SJCRH30 (cell line): ENCODE measurements around the gene NACC2. TPM values are rescaled to one million over a fixed set of nuclear protein-coding genes. Genes with fewer than 3 reads are reported as not detected.
A peak's percentile ranks its signal among the peaks of the same experiment; 100 is the strongest.

ENCODE experiments used
- DNase-seq, 2 experiments: peaks; one replicate each; pipeline ENCODE4 v3.0.0-alpha.2; 2015 to 2020
- H3K27ac ChIP-seq: fragments of 250-450 bp; sonication (Bioruptor Pico); 2 replicates; pipeline ENCODE4 v1.5.1; 2020; ENCODE audit warnings: mild to moderate bottlenecking, moderate library complexity
- H3K27me3 ChIP-seq: fragments of 250-450 bp; sonication (Bioruptor Pico); 2 replicates; pipeline ENCODE4 v1.5.1; 2020; ENCODE audit warnings: mild to moderate bottlenecking, moderate library complexity
- H3K36me3 ChIP-seq: fragments of 250-450 bp; sonication (Bioruptor Pico); 2 replicates; pipeline ENCODE4 v1.5.1; 2020; ENCODE audit warnings: mild to moderate bottlenecking, moderate library complexity
- H3K4me1 ChIP-seq: fragments of 250-450 bp; sonication (Bioruptor Pico); 2 replicates; pipeline ENCODE4 v1.5.1; 2020; ENCODE audit warnings: mild to moderate bottlenecking, moderate library complexity
- H3K4me3 ChIP-seq: fragments of 250-450 bp; sonication (Bioruptor Pico); 2 replicates; pipeline ENCODE4 v1.5.1; 2020; ENCODE audit warnings: mild to moderate bottlenecking, moderate library complexity
- H3K9me3 ChIP-seq: fragments of 250-450 bp; sonication (Bioruptor Pico); replicated peaks from 2 replicates; pipeline ENCODE4 v1.5.1; 2020; ENCODE audit warnings: mild to moderate bottlenecking, moderate library complexity
- total RNA-seq: library from RNA; depleted of rRNA; stranded (reverse); fragments of >200 nt; shearing (Covaris generic); gene quantifications from 2 replicates; pipeline ENCODE4 v1.2.3, GENCODE V29; 2014

Gene NACC2
- total RNA-seq, 1 experiment from 2014 or later: 4.4 TPM

DNA sequence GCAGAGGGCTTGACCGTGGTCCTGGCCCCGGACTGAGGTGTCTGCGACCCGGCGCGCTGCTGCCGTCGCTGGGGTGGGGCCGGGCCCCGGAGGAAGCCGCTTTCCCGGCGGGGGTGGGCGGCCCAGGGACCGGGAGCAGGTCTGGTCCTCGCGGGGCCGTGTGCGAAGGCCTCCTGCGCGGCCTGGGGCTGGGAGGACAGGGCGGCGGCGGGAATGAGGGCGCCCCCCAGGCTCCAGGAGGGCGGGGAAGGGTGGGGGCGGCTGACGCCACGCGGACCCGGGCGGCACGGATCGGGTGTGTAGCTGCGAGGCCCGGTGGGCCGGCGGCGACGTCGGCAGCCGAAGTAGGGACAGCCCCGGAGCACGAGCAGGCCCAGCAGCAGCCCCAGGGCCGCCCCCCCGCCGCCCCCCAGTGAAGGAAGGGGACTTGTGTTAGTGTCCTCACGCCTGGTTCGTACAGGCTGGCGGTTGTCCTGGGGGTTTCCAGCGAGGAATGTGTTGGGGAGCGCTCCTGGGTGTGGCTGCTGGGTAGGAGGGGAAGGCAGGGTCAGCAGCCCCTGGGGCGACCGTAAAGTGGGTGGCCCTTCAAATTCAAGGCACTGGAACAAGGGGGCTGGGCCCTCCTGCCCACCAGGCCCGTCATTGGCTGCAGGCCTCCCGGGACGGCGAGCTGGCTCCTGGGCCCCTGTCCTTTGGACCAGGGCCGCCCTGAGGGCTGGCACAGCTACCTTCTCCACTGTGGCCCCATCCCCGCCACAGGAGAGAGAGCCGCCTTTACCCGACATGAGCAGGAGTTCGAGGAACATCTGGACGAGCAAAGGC is 24.2 kb upstream of the NACC2 start:
- H3K9me3 ChIP-seq: no peaks in the 10 kb centered on the region
- DNase-seq: peak; percentile 85 to 87
- peak overlapping the region; percentile 71 for H3K4me3 ChIP-seq
- H3K27ac ChIP-seq: peak overlapping the region; percentile 64
- peaks cover 13% of the 10 kb centered on the region for H3K4me1 ChIP-seq
- no peaks in the 10 kb centered on the region for H3K27me3 ChIP-seq
- no peaks in the 10 kb centered on the region for H3K36me3 ChIP-seq

DNA sequence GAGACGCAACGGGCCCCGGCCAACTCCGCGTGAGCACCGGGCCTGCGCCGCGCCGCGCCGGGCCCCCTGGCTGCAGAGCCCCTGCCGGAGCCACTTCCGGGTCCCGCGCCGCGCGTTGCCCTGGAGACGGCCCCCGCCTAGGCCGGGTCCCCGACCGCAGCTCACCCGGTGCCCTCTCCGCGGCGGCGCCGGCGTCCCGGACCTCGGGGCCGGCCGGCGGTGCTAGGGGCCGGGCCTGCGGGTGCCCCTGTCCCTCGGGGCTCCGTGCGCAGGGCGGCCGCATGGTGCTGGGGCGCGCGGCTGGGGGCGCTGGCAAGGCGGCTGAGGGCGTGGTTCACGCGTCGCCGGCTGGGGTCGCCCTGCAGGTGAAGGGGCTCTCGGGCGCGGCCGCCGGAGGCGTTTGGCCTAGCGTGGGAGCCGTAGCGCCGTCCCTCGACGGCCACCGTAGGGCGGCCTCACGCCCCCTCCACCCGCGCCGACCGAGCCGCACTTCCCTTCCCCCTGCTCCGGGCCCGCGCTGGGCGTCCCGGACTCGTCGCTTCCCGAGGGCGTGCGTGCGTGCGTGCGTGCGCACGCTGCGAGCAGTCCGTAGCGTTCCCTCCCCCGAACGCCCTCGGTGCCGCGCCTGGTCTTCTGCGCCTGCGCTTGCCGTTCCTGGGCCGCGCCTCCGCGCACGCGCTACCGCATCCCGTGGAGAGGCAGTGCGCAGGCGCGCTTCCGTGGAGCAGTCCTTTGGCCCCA is 23.4 kb upstream of the NACC2 start, which contains the start of gene TMEM250:
TSS of gene TMEM250 (minus strand) at position 556 of the 741 bp plus-strand sequence. CDS start 1,975 bp downstream, outside the sequence.
- peaks cover 13% of the 10 kb centered on the region for H3K4me1 ChIP-seq
- peak; percentile 97 to 98 for DNase-seq
- H3K9me3 ChIP-seq: no peaks in the 10 kb centered on the region
- H3K4me3 ChIP-seq: peak within 1 kb of the TSS; percentile 71
- no peaks in the 10 kb centered on the region for H3K27me3 ChIP-seq
- no peaks in the 10 kb centered on the region for H3K36me3 ChIP-seq
- peak within 1 kb of the TSS; percentile 64 for H3K27ac ChIP-seq

DNA sequence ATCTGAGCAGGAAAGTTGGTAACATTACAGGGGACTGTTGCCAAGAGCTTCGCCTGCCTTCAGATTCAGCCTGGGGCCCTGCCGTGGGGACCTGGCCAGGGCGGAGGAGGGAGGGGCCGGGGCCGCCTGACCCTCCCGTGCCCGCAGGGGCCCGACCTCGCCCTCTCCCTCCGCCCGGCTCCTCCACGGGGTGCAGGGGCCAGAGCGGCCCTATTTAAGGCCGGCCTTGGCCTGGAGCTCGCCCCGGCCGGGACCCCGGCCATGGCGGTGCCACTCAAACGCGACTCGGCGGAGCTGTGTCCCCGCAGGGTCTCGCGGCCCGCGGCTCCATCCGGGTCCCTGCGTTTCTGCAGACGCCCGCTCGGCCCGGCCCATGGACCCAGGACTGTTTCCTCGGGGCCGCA is 22.8 kb upstream of the NACC2 start:
- peaks cover 13% of the 10 kb centered on the region for H3K4me1 ChIP-seq
- H3K4me3 ChIP-seq: peak overlapping the region; percentile 71
- DNase-seq: no peak

DNA sequence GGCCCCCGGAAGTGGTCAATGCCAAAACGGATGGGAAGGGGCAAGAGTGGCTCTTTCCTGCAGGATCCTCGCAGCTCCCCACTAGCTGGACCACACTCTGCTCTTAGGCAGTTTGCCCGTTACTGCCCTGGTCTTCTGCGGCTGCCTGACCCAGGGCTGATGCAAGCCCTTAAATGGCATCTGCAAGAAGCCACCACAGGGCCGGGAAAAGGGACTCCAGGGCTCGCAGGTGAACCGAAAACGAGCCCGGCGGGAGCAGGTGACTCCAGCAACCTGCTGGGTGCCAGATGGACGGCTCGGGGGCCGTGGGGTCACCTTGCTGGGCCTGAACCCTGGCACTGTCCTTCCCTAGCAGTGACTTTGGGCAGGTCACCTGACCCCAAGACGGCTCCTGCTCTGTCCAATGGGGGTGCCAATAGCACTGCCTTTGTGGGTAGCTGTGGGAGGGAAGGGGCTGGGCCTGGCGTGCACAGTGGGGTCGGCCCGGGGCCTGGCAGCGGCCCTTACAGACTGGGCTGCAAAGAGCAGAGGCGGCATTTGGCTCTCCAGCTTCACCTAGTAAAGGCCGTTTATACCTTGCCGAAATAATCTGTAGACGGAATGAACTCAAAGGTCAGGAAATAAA is 22.3 kb upstream of the NACC2 start:
- H3K27ac ChIP-seq: peak overlapping the region; percentile 33; the same call in 1 of the 2 replicates
- H3K9me3 ChIP-seq: no peaks in the 10 kb centered on the region
- no peaks in the 10 kb centered on the region for H3K27me3 ChIP-seq
- peak overlapping the region; percentile 71 for H3K4me3 ChIP-seq
- peak in 1 of 2 experiments; percentile 16 for DNase-seq
- peaks cover 13% of the 10 kb centered on the region for H3K4me1 ChIP-seq
- no peaks in the 10 kb centered on the region for H3K36me3 ChIP-seq

More for the DNA sequence above, 22.8 kb upstream of the NACC2 start:
- peak overlapping the region; percentile 33; the same call in 1 of the 2 replicates for H3K27ac ChIP-seq
- no peaks in the 10 kb centered on the region for H3K9me3 ChIP-seq
- no peaks in the 10 kb centered on the region for H3K36me3 ChIP-seq
- no peaks in the 10 kb centered on the region for H3K27me3 ChIP-seq

DNA sequence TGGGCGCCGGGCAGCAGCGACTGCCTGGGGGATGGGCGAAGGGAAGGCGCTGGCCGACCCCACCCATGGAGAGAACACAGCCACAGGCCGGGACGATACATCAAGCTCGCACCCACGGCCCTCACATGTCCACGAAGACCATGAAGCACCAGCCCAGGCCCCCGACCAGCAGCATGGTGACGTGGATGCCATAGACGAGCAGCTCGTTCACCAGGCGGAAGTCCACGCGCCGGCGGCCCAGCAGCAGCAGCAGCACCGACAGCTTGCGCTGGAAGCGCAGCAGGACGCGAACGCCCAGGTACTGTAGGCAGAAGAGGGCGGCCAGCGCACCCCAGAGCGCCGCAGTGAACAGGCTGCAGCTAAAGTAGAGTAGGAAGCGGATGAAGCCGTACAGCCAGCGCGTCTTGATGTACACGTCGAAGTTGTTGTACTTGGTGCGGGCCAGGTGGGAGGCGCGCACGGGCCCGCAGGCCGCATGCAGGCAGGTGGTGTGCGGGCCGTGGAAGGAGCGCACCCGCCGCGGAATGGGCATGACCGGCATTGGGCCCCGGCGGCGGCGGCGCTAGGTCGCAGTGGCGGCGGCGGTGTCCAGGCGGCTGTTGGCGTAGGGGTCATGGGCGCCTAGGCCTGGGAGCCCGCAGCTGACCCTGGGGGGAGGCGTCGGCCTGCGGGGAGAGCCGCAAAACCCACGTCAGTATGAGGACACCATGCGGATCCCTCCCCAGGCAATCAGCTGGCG is 21.4 kb upstream of the NACC2 start:
- Histone ChIP-seq H3K4me1 (peaks cover 10% of the 10 kb centered on the region), H3K36me3 (no peaks in the 10 kb centered on the region), H3K27me3 (no peaks in the 10 kb centered on the region), H3K9me3 (no peaks in the 10 kb centered on the region), H3K27ac (no peak overlapping the region), H3K4me3 (no peak overlapping the region)
- DNase-seq: no peak

DNA sequence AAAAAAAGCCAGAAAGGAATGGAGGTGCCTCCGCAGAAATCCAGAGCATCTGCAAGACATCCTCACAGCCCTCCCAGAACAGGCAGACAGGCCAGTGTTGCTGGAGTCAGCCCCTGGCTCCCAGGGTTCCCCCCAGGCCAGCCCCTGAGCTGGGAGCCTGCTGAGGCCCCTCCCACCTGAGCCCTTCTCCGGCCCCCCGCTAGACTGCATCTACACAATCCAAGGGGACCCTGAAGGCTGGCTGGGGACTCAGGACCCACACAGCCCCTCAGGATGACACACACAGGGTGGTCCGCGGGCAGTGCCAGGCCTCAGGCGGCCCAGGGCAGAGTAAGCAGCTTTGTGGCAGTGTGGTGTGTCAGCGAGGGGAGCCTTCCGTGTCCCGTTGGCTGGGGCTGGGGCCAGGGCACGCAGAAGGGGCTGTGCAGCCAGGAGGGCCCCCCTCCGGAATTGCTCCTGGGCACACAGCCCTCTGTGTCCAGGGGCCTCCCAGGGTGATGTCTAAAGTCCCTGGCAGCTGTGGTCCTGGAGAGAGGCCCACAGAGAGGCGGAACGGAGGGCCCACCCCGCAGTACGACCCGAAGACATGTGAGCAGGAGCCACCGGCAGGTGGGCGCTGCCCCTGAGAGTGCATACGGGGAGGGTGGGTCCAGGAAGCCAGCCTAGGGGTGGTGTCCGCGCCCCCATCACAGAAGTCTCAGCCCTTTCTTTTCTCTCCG is 20.7 kb upstream of the NACC2 start:
- no peaks in the 10 kb centered on the region for H3K9me3 ChIP-seq
- no peak for DNase-seq
- H3K27me3 ChIP-seq: no peaks in the 10 kb centered on the region
- no peak overlapping the region for H3K27ac ChIP-seq
- peaks cover 10% of the 10 kb centered on the region for H3K4me1 ChIP-seq
- H3K4me3 ChIP-seq: no peak overlapping the region
- no peaks in the 10 kb centered on the region for H3K36me3 ChIP-seq

DNA sequence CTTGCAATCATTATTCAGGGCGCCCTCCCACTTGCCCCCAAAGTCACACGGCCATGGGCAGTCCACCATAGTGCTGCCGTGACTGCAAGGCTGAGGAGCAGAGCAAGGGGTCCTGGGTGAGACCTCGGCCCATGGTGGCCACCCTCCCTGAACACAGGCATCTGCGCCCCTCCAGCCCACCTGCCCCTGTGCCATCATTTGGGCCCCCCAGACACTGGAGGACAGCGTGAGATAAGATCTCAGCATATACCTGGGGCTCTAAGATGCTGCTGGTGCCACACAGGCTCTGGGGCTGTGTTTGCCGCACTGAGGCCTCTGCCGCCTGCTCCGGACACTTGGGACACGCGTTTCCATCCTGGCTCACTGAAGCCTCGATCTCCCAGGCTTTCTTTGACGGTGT is 20.1 kb upstream of the NACC2 start:
- Histone ChIP-seq H3K36me3 (no peaks in the 10 kb centered on the region), H3K27ac (no peak overlapping the region), H3K9me3 (no peaks in the 10 kb centered on the region), H3K4me3 (no peak overlapping the region), H3K4me1 (peaks cover 15% of the 10 kb centered on the region), H3K27me3 (no peaks in the 10 kb centered on the region)
- DNase-seq: no peak

DNA sequence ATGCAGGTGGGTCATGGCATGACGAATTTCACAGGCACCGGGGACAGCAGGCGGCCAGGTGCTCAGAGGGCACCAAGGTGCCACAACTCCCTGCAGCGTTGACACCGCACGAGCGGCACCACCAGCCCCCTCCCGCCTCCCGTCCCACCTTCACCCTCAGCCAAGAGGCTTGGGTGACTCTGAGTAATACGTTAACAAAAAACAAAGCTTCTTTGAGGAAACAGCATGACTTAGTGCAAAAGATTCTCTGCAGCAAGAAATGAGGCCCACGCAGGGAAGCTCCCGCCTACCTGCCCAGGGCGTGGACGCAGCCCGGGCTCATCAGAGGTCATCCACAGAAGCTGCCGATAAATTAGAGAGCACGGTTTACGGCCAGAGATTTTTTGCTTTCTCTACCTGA is 19.5 kb upstream of the NACC2 start:
- Histone ChIP-seq H3K9me3 (no peaks in the 10 kb centered on the region), H3K27me3 (no peaks in the 10 kb centered on the region), H3K36me3 (no peaks in the 10 kb centered on the region), H3K27ac (no peak overlapping the region), H3K4me1 (peaks cover 13% of the 10 kb centered on the region; the same call in 1 of the 2 replicates), H3K4me3 (no peak overlapping the region)
- no peak for DNase-seq

DNA sequence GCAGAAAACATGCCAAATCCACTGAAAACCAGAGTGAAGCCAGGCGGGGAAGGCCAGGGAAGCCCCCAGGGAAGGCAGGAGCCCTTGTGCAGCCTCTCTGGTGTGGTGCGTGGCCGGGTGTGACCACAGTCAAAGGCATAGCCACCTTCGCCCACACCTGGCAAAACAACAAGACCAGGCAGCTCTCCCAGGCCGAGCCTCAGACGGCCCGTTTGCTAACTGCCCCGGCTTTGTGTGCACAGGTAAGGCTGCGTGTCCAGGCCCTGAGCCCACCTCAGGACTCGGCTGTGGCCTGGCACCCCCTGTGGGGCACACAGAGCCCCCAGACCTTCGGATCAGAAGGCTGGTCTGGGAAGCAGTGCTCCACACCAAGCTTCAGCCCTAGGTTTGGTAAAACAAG is 17.5 kb upstream of the NACC2 start:
- no peak overlapping the region for H3K4me3 ChIP-seq
- no peaks in the 10 kb centered on the region for H3K27me3 ChIP-seq
- no peaks in the 10 kb centered on the region for H3K9me3 ChIP-seq
- peaks cover 30% of the 10 kb centered on the region for H3K4me1 ChIP-seq
- H3K36me3 ChIP-seq: no peaks in the 10 kb centered on the region
- no peak for DNase-seq
- H3K27ac ChIP-seq: no peak overlapping the region

DNA sequence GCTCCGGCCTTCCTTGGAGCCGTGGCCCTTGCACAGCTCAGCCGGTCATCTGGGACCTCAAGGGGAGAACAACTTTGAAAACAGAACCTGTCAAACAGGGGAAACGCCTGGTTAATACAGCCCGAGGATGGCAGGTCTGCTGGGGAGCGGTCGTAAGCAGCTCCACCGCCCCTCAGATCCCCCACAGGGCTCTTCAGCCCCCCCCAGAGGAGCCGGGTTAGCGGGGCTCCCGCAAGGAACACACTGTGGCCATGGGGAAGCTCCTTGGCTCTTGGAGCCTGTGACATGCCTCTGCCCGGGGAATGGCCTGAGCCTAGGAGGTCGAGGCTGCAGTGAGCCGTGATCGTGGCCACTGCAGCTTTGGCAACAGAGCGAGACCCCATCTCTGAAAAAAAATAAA is 16.8 kb upstream of the NACC2 start:
- Histone ChIP-seq H3K4me3 (no peak overlapping the region), H3K27ac (no peak overlapping the region), H3K27me3 (no peaks in the 10 kb centered on the region), H3K36me3 (no peaks in the 10 kb centered on the region), H3K9me3 (no peaks in the 10 kb centered on the region), H3K4me1 (peaks cover 28% of the 10 kb centered on the region)
- no peak for DNase-seq

DNA sequence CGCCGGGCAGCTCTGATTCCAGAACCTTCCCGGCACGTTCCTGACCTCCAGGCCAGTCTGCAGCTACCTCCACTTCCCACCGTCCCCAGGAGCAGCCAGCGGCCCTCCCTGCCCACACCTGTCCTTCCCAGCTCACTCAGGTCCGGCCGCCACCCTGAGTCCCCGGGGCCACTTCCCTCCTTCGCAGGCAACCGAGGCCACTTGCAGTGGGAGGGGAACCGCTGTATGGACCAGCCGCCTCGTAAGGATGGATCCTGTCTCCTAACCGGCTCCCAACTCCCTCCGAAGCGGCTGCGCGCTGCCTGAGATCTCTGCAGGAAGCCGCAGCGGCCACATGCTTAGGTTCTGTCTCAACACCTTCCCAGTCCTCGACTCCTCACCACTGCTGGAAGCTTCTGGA is 16.1 kb upstream of the NACC2 start:
- Histone ChIP-seq H3K4me3 (no peak overlapping the region), H3K27ac (no peak overlapping the region), H3K27me3 (no peaks in the 10 kb centered on the region), H3K4me1 (peaks cover 34% of the 10 kb centered on the region), H3K9me3 (no peaks in the 10 kb centered on the region), H3K36me3 (no peaks in the 10 kb centered on the region)
- no peak for DNase-seq

DNA sequence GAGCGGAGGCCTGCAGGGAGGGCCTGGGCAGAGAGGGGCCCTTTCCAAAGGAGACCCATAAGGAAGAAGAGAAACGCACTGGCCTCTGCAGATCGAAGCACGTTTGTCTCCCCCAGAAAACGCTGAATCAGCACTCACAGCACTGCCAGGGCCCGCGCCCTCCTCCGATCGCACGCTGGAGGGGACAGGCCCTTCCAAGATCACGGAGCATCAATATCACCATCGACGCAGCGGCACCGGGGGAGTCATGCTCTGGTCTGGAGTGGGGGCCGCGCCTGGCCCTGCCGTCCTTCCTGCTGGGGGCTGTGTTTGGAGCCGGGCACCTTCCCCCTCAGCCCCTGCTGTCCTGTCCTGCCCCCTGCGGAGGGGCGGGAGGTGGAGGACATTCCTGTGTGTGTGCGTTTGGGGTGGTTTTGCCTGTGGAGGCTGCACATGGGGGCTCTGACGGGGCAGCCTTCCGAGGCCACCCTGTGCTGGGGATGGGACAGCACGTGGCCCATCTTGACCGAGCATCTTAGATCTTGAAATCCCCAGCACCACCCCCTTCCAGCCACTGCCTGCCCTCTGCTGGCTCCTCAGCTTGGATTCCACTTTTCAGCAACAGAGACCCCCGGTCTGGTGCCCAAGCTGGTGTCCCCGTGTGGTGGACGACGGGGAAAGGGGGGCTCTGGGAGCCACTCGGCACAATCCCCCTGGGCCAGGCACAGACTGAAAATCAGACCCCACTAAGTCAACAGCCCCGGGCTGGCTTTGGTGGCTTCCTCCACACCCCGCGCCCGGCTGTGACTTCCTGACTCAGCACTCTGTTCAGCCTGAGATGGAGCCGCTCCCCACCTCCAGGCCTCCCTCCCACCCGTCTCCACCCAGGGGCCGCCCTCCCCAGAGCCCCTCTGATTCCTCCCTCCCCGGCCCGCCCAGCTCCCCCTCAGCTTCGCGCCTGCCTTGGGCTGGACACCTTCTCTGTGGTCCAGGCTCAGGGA is 15.3 kb upstream of the NACC2 start:
- Histone ChIP-seq H3K4me1 (peaks cover 42% of the 10 kb centered on the region), H3K27me3 (no peaks in the 10 kb centered on the region), H3K36me3 (no peaks in the 10 kb centered on the region), H3K27ac (no peak overlapping the region), H3K4me3 (peak overlapping the region; percentile 37), H3K9me3 (no peaks in the 10 kb centered on the region)
- DNase-seq: no peak
